NCI-H1105 treated with DMSO at 0.1 percent for 48 hours (cell line): ENCODE measurements around the gene MLH3.

Source experiments
- DNase-seq: peaks from one replicate; lab custom pipeline; 2025; lab: John Stamatoyannopoulos, UW

The MLH3 gene

DNA sequence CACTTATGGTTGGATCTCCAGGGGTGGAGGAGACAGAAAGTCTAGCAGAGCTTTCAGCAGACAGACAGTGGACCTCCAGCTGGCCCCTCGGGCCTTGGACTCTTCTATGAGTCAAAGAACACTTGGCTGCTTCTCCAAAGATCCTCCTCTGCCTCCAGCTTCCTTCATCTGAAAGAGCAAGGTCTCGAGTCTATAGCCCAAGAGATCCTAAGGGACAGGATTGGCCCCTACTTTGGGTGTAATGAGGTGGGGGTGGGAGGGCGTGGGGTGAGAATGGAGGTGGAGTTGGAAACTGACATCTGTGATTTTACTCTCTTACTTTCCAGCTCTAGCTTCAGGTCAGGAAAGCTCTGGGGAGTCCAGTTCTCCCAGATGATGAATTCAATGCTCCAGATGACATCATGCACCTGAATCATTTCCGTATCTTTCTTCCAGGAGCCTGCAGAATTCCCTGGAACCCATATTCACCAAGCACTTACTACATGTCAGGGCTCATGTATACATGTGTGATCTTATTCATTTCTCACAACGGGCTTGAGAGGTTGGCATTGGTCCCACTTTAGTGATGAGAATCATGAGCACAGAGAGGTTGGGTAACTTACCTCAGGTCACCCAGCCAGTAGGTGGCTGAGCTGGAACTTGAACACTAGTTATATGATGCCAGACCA, 85.6 kb downstream of the MLH3 start:
- no peak for DNase-seq

DNA sequence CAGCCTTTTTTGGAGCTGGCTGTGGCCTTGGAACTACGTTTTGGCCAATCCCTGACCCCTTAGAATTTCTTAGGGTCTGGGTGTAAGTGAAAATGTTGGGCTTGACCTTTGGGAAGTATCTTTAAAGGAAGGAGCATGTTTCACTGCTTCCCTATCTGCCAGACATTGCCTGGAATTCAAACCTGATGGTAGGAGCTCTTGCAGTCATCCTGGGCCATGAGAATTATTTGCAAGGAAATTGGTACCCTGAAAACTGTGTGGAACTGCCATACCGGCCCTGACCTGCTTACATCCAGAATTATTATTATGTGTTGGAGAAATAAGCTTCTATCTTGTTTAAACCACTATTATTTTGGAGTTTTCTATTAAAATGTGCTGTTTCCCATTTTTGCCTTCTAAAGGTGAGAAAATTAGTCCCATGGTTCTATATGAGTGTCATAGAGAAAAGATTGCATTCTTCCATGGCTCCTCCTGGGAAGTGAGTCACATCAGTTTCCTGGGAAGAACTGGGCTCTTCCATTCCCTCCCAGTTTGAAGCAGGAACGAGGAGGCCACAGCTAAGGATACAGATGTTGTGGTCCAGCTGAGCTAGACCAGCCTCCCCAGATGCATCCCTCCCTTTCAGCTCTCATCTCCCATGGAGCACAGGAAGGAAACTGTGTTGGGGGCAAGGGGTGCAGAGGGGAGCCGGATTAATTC, 86.3 kb downstream of the MLH3 start:
- DNase-seq, result no peak
